GM12878 (cell line): ENCODE measurements around the gene GIMAP2. TPM values are rescaled to one million over a fixed set of nuclear protein-coding genes. Genes with fewer than 3 reads are reported as not detected.

Experiments
- ATAC-seq: fragments of 200-7000 bp; cut with Tn5 transposase; 3 replicates; pipeline ENCODE4 v1.9.1; 2020; ENCODE audit warnings: mild to moderate bottlenecking, moderate library complexity
- BruUV-seq: library from RNA; stranded (reverse); fragments of 400-500 nt; replicated peaks from 2 replicates; lab custom pipeline; 2021; lab: Mats Ljungman, UMichigan
- CTCF ChIA-PET: fragments of 300-600 bp; sonication (Branson Sonifier 250); formaldehyde crosslinking; extraction: SDS; loops from one replicate; lab custom pipeline; 2021; ENCODE audit warnings: inconsistent platforms; lab: Yijun Ruan, JAX
- POLR2A ChIA-PET: fragments of 350-600 bp; formaldehyde crosslinking; extraction: SDS; loops from one replicate; lab custom pipeline; 2021; ENCODE audit warnings: inconsistent platforms; lab: Charles Lee
- RAD21 ChIA-PET: fragments of 300-600 bp; sonication (Branson Sonifier 250); formaldehyde crosslinking; loops from one replicate; lab custom pipeline; 2023; ENCODE audit warnings: antibody characterized with exemption; ENCODE audit not compliant: unreplicated experiment; lab: Charles Lee
- SMC1A ChIA-PET: fragments of 300-600 bp; sonication (Branson Sonifier 250); formaldehyde crosslinking; loops from one replicate; lab custom pipeline; 2023; ENCODE audit not compliant: unreplicated experiment, uncharacterized antibody; lab: Charles Lee
- DNase-seq: peaks from one replicate; pipeline ENCODE4 v3.0.0-alpha.2; 2011; ENCODE audit warnings: low read depth, low spot score
- FAIRE-seq: peaks from 3 replicates; lab custom pipeline; 2011; peaks lifted over from hg19 to GRCh38; lab: Jason Lieb, UNC
- H2AFZ ChIP-seq: 2 replicates; pipeline ENCODE4 v1.6.0; 2011; ENCODE audit warnings: low read depth, low read length, control low read depth; ENCODE audit not compliant: control insufficient read depth
- H3K27ac ChIP-seq: 2 replicates; pipeline ENCODE4 v1.5.1; 2011; ENCODE audit warnings: control low read depth; ENCODE audit not compliant: control insufficient read depth, insufficient read depth
- H3K27me3 ChIP-seq, 2 experiments: replicated peaks in 1 of 2; 2 replicates each; pipeline versions ENCODE4 v1.6.0 to v1.6.1; 2011; ENCODE audit warnings: low read length in 1 of 2; ENCODE audit not compliant: control insufficient read depth in 2 of 2, insufficient read depth in 2 of 2
- H3K36me3 ChIP-seq, 2 experiments: 2 replicates each; pipeline ENCODE4 v1.5.1; 2011; ENCODE audit warnings: low read length in 1 of 2; ENCODE audit not compliant: control insufficient read depth in 2 of 2, insufficient read depth in 2 of 2
- H3K4me1 ChIP-seq: 2 replicates; pipeline ENCODE4 v1.6.1; 2011; ENCODE audit warnings: mild to moderate bottlenecking, low read length, moderate library complexity, mixed read lengths; ENCODE audit not compliant: control insufficient read depth, insufficient read depth
- H3K4me2 ChIP-seq: 2 replicates; pipeline ENCODE4 v1.6.0; 2011; ENCODE audit warnings: control low read depth; ENCODE audit not compliant: control insufficient read depth, insufficient read depth
- H3K4me3 ChIP-seq: fragments of 200-600 bp; sonication (generic); 2 replicates; pipeline ENCODE4 v1.5.1; 2016
- H3K79me2 ChIP-seq: 2 replicates; pipeline ENCODE4 v1.6.0; 2011; ENCODE audit warnings: low read length; ENCODE audit not compliant: control insufficient read depth, insufficient read depth
- H3K9ac ChIP-seq: 2 replicates; pipeline ENCODE4 v1.8.0; 2011; ENCODE audit warnings: low read length, control low read depth, mixed read lengths; ENCODE audit not compliant: control insufficient read depth, insufficient read depth
- H3K9me3 ChIP-seq: replicated peaks from 3 replicates; pipeline ENCODE4 v1.5.1; 2011; ENCODE audit warnings: mild to moderate bottlenecking, low read length; ENCODE audit not compliant: control insufficient read depth, insufficient read depth
- H4K20me1 ChIP-seq: 2 replicates; pipeline ENCODE4 v1.6.0; 2011; ENCODE audit not compliant: control insufficient read depth, insufficient read depth
- BCL11A ChIP-seq: IDR thresholded peaks from 2 replicates; pipeline ENCODE4 v1.6.1; 2011; ENCODE audit warnings: low read depth, low read length
- BHLHE40 ChIP-seq, 2 experiments: fragments of 450-650 bp in 1 of 2; IDR thresholded peaks; 2 replicates each; pipeline ENCODE4 v1.6.1; 2011 to 2017; ENCODE audit warnings: low read depth in 2 of 2, borderline replicate concordance in 1 of 2, improper control_type of control experiment in 1 of 2, low read length in 1 of 2, mild to moderate bottlenecking in 1 of 2
- CBX5 ChIP-seq: sonication (generic); IDR thresholded peaks from 2 replicates; pipeline ENCODE4 v1.6.1; 2016; ENCODE audit warnings: low read depth, moderate library complexity, mild to moderate bottlenecking, inconsistent platforms
- CREM ChIP-seq: IDR thresholded peaks from 2 replicates; pipeline ENCODE4 v1.6.1; 2014; ENCODE audit warnings: antibody characterized with exemption, low read depth
- EGR1 ChIP-seq, 2 experiments: IDR thresholded peaks; 1 replicate in 1 of 2; 2 replicates in 1 of 2; pipeline ENCODE4 v1.6.1; 2011 to 2012; ENCODE audit warnings: low read depth in 2 of 2, low read length in 2 of 2, borderline replicate concordance in 1 of 2, mild to moderate bottlenecking in 1 of 2, moderate library complexity in 1 of 2
- FOXM1 ChIP-seq: IDR thresholded peaks from 2 replicates; pipeline ENCODE4 v1.6.1; 2012; ENCODE audit warnings: low read depth, mild to moderate bottlenecking, inconsistent platforms, low read length, moderate library complexity
- HCFC1 ChIP-seq: fragments of 150-350 bp; IDR thresholded peaks from 2 replicates; pipeline ENCODE4 v1.6.1; 2014; ENCODE audit warnings: low read length
- MEF2A ChIP-seq: IDR thresholded peaks from 2 replicates; pipeline ENCODE4 v1.6.1; 2011; ENCODE audit warnings: low read depth, mild to moderate bottlenecking, low read length, moderate library complexity; ENCODE audit not compliant: insufficient read depth
- MTA3 ChIP-seq: IDR thresholded peaks from 2 replicates; pipeline ENCODE4 v1.6.1; 2012; ENCODE audit warnings: low read length, inconsistent platforms, borderline replicate concordance
- NFYB ChIP-seq: IDR thresholded peaks from 2 replicates; pipeline ENCODE4 v1.6.1; 2011; ENCODE audit warnings: low read depth, mild to moderate bottlenecking, low read length, improper control_type of control experiment, moderate library complexity; ENCODE audit not compliant: insufficient read depth
- RELA ChIP-seq: fragments of 450-650 bp; IDR thresholded peaks from 2 replicates; pipeline ENCODE4 v1.8.0; 2014; ENCODE audit warnings: borderline replicate concordance; ENCODE audit not compliant: partially characterized antibody
- SP1 ChIP-seq: IDR thresholded peaks from one replicate; pipeline ENCODE4 v1.6.1; 2011; ENCODE audit warnings: low read depth, low read length
- TCF12 ChIP-seq: IDR thresholded peaks from 2 replicates; pipeline ENCODE4 v1.6.1; 2011; ENCODE audit warnings: low read depth, mild to moderate bottlenecking, low read length
- TCF3 ChIP-seq: IDR thresholded peaks from 2 replicates; pipeline ENCODE4 v1.6.1; 2012; ENCODE audit warnings: low read depth, mild to moderate bottlenecking, low read length, borderline replicate concordance; ENCODE audit not compliant: insufficient read depth
- USF1 ChIP-seq: IDR thresholded peaks from 2 replicates; pipeline ENCODE4 v1.6.1; 2011; ENCODE audit warnings: borderline replicate concordance, low read depth, mild to moderate bottlenecking, moderate library complexity, mixed read lengths, low read length; ENCODE audit not compliant: insufficient read depth; ENCODE audit errors: extremely low read length
- WGBS: methylation state at CpG from one replicate; pipeline ENCODE4 v1.1.6; 2016; ENCODE audit warnings: low lambda C conversion rate; ENCODE audit not compliant: insufficient replicate concordance, insufficient coverage; ENCODE audit errors: missing lambda C conversion rate; 5-methylcytosine and 5-hydroxymethylcytosine counted together
- in situ Hi-C: fragments of 300-500 bp; cut with MboI; formaldehyde crosslinking; loops from 9 replicates; pipeline ENCODE4 v1.14.3; 2018; ENCODE audit warnings: mixed read lengths
- intact Hi-C: fragments of 100-400 bp; cut with micrococcal nuclease; formaldehyde crosslinking; loops from one replicate; pipeline ENCODE4 v1.14.2; 2022; ENCODE audit not compliant: unreplicated experiment
- polyA plus RNA-seq, 11 experiments: library from polyadenylated mRNA; depleted of rRNA in 4 of 11; unstranded in 6 of 11; stranded (reverse) in 5 of 11; fragments of >200 nt; fragmentation: Nextera tagmentation in 4 of 11; fragmentation: Illumina TruSeq in 1 of 11; extraction: Ambion mirVana in 4 of 11; extraction: Trizol in 1 of 11; gene quantifications; 1 replicate in 1 of 11; 2 replicates in 10 of 11; pipeline versions ENCODE4 v1.2.1 to v1.2.3, GENCODE V29; 2011 to 2016; ENCODE audit warnings: inconsistent platforms in 2 of 11, missing spikeins in 2 of 11, low read depth in 1 of 11
- total RNA-seq, 4 experiments: library from RNA; depleted of rRNA in 3 of 4; stranded (reverse); fragments of >200 nt in 3 of 4; fragmentation: Illumina TruSeq in 1 of 4; extraction: Trizol in 1 of 4; gene quantifications; 2 replicates each; pipeline versions ENCODE4 v1.2.1 to v1.2.3, GENCODE V29; 2013 to 2021

The GIMAP2 gene
- total and polyA plus RNA-seq, 10 of the 15 experiments (the other 5 are each of a cell fraction or from before 2014, with no cell fraction given), result 21.3 to 102 (median 31.8) TPM

- TF ChIP-seq CREM, result no peak
- TF ChIP-seq RELA, result no peak
- TF ChIP-seq TCF3, result no peak
- no peak for TF ChIP-seq HCFC1
- TF ChIP-seq SP1, result no peak
- no peak for TF ChIP-seq EGR1 (IDR thresholded peaks at IDR 0.05; ENCODE audit: borderline replicate concordance in 1 of 2, low read depth in 2 of 2, low read length in 2 of 2)
- TF ChIP-seq NFYB, result no peak
- no peak for TF ChIP-seq MTA3
- TF ChIP-seq BCL11A, result no peak
Measured at GRCh38 chr7:150695654-150696053, 10.1 kb downstream of the GIMAP2 start (continued).

GRCh38 chr7:150703209-150703608 lies 17.7 kb downstream of the GIMAP2 start:
- no peak overlapping the region for H3K27ac ChIP-seq
- in situ Hi-C loops (no loop called here), intact Hi-C loops (no loop called here)
- no peaks in the 10 kb centered on the region for H3K4me1 ChIP-seq
- ATAC-seq (no peak), DNase-seq (no peak), FAIRE-seq (no peak)
- no peaks in the 10 kb centered on the region for H4K20me1 ChIP-seq
- no TSS peak for BruUV-seq
- ChIA-PET CTCF (interaction anchor here (0.6 kb wide), 1 partner anchor 431 kb away, joined by 3 read pairs; no protein-coding TSS in a partner anchor), POLR2A (no interaction called here), SMC1A (interaction anchor here (0.7 to 0.9 kb wide), 2 partner anchors 12 to 38 kb away, joined by 3 read pairs; no protein-coding TSS in a partner anchor), RAD21 (interaction anchor here (0.6 kb wide), 1 partner anchor 336 kb away, joined by 3 read pairs; no protein-coding TSS in a partner anchor)
- 100% methylated on average over 1 of the region's 1 CpG for WGBS
- H3K4me2 ChIP-seq, result no peak overlapping the region
- no peak overlapping the region for H2AFZ ChIP-seq
- no peaks in the 10 kb centered on the region for H3K79me2 ChIP-seq
- TF ChIP-seq MEF2A (no peak), USF1 (no peak), FOXM1 (no peak), TCF12 (no peak), CBX5 (peak; percentile 88), BHLHE40 (IDR thresholded peaks at IDR 0.05; ENCODE audit: borderline replicate concordance in 1 of 2, low read depth in 2 of 2, low read length in 1 of 2) (no peak)
- H3K36me3 ChIP-seq, result no peaks in the 10 kb centered on the region
- no peak overlapping the region for H3K4me3 ChIP-seq
- H3K9ac ChIP-seq, result no peak overlapping the region
- H3K9me3 ChIP-seq, result peaks cover 11% of the 10 kb centered on the region
- H3K27me3 ChIP-seq, result no peaks in the 10 kb centered on the region
